Measurements from ENCODE around the gene OR8H1.

Gene OR8H1, protein sequence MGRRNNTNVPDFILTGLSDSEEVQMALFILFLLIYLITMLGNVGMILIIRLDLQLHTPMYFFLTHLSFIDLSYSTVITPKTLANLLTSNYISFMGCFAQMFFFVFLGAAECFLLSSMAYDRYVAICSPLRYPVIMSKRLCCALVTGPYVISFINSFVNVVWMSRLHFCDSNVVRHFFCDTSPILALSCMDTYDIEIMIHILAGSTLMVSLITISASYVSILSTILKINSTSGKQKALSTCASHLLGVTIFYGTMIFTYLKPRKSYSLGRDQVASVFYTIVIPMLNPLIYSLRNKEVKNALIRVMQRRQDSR

DNA sequence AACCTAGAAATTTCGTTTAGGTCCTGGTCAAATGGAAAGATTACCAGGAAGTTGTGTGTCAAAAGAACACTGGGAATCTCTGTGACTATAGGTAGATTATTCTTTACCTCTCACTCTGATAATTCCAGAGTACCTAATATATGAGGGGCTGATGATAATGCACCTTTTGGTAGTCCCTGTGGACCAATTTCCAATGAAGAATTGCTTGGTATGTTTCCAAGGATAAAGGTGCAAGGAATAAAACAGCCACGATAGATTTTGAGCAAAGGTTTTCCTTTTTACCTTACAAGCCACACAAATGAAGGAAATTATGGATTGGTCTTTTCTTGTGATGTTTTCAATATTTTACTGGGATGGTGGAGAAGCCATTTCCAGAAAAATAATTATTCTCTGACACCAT is at the start of gene OR8H1:
Gene OR8H1, minus strand, starts transcription at position 101 of the 400 bp plus-strand sequence. CDS start 1,192 bp downstream, outside the sequence.
- no peak for DNase-seq (ENCODE audit: low spot score)
- TF ChIP-seq, protein P1, sequence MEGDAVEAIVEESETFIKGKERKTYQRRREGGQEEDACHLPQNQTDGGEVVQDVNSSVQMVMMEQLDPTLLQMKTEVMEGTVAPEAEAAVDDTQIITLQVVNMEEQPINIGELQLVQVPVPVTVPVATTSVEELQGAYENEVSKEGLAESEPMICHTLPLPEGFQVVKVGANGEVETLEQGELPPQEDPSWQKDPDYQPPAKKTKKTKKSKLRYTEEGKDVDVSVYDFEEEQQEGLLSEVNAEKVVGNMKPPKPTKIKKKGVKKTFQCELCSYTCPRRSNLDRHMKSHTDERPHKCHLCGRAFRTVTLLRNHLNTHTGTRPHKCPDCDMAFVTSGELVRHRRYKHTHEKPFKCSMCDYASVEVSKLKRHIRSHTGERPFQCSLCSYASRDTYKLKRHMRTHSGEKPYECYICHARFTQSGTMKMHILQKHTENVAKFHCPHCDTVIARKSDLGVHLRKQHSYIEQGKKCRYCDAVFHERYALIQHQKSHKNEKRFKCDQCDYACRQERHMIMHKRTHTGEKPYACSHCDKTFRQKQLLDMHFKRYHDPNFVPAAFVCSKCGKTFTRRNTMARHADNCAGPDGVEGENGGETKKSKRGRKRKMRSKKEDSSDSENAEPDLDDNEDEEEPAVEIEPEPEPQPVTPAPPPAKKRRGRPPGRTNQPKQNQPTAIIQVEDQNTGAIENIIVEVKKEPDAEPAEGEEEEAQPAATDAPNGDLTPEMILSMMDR (IDR thresholded peaks at IDR 0.05; ENCODE audit: extremely low read depth, missing control alignments): no peak

DNA sequence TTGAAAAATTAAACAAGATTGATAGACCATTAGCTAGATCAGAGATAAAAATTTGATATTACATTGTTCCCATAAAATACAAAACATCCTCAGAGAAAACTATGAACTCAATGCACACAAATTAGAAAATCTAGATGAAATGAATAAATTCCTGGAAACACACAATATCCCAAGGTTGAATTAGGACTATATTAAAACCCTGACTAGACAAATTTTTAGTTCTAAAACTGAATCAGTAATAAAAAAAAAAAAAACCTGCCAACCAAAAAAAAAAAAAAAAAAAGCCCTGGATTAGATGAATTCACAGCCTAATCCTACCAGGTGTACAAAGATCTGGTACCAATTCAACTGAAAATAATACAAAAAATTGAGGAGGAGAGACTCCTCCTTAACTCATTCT is 48.2 kb upstream of the OR8H1 start:
- TF ChIP-seq, protein P1 (IDR thresholded peaks at IDR 0.05; ENCODE audit: extremely low read depth, missing control alignments): no peak
- DNase-seq (ENCODE audit: low spot score): no peak

DNA sequence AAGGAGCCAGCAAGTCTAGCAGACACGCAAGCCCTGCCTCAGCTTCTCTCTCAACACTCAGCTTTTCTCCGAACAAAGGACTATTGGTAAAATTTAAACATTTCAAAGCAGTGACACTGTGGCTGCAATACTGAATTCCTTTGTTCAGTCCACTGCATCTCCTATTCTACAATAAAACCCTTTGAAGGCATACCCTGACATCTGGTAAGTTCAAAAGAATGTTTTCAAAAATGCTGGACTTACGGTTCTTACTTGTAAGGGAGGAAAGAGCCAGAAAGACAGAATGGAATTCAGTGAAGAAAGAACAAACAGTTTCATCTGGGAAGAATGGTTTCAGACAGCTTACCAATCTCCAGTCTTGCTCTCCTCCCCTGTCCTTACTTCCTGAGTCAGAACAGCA is 41.1 kb upstream of the OR8H1 start:
- TF ChIP-seq, protein P1 (IDR thresholded peaks at IDR 0.05; ENCODE audit: extremely low read depth, missing control alignments): no peak
- DNase-seq (ENCODE audit: low spot score): no peak

DNA sequence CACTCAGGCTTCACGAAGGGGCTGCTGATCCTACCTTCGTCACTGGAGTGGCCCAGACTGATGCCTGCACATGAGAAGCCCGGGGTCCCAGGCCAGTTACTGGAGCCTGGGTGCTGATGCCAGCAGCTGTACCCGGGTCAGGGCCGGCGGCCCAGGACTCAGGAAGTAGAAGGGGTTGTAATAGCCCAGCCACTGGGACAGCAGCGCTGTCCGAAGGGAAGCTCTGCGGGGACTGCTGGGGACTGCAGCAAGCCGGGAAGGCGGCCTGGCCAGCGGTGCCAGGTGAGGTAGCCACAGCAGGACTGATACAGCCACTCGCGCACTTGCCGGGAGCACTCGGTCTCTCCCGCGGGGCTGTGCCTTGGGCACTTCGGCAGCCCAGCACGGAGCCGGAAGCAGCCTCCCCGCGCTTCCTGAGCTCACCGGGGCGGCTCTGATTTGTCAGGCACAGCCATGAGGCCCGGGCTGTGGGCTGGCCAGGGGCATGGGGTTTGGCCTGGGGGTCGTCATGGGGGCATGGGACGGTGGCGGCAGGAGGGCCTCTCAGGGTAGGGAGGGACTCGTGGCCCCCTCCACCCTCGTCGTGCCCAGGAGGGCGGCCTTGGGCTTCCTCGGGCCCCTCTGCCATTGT is 39.9 kb upstream of the OR8H1 start:
- TF ChIP-seq, protein P1 (IDR thresholded peaks at IDR 0.05; ENCODE audit: extremely low read depth, missing control alignments): no peak
- no peak for DNase-seq (ENCODE audit: low spot score)

DNA sequence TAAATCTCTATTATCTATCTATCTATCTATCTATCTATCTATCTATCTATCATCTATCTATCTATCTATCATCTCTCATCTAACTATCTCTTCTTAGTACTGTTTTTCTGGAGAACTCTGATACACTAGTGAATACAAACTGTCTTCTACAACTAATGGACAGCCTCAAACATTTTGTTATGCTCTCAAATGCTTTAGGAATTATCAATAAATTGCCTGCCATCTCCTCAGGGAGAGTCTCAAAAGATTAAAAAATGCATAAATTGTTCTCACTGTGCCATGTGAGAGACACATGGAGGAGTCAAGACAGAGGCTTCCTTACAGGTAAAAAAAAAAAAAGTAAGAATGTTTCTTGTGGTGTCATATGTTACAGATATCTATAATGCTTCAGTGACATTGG is 22.8 kb upstream of the OR8H1 start, which contains the start of gene OR8K3:
Gene OR8K3, plus strand, starts transcription at position 301 of the 400 bp plus-strand sequence. CDS start 3,163 bp downstream, outside the sequence.
- DNase-seq (ENCODE audit: low spot score): no peak
- TF ChIP-seq, protein P1 (IDR thresholded peaks at IDR 0.05; ENCODE audit: extremely low read depth, missing control alignments): no peak

DNA sequence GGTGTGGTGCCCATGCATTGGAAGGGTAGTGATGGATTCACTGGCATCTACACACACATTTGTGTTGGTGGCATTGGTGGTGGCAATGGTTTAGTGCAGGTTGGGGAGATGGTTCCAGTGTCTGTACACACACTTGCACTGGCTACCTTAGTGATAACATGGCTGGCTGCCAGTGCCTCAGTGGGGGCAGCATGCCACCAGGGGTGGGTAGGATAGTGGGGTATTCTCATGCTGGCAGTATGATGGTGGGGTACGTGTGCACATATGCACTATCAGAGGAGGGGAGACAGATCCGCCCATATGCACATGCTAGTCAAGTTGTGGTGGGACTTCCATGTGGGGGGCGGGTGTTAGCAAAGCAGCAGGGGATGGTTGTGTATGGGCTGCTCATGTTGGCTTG is 15.8 kb upstream of the OR8H1 start:
- DNase-seq (ENCODE audit: low spot score): no peak
- TF ChIP-seq, protein P1 (IDR thresholded peaks at IDR 0.05; ENCODE audit: extremely low read depth, missing control alignments): no peak

DNA sequence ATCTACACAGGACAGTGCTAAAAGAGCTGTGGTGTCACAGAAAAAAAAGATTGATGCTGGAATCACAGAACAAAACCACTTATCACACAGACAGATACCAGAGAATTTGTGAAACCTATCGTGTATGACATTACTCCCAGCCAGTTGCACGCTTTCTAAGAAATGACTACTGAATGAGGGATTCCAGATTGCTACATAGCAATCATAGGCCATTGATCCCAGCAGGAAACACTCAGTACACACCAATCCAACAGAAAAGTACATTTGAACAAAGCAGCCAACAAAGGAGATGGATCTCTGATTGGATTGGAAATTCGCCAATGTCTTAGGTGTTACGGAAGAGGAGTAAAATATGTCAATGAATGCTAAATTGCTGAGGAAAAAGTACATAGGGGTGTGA is 4.8 kb upstream of the OR8H1 start:
- no peak for DNase-seq (ENCODE audit: low spot score)
- TF ChIP-seq, protein P1 (IDR thresholded peaks at IDR 0.05; ENCODE audit: extremely low read depth, missing control alignments): no peak
